K562 (cell line): ENCODE measurements around the gene RCSD1. TPM values are rescaled to one million over a fixed set of nuclear protein-coding genes. Genes with fewer than 3 reads are reported as not detected.

Experiments used
- ATAC-seq: fragments of 200-7000 bp; cut with Tn5 transposase; 3 replicates; pipeline ENCODE4 v1.9.1; 2020; ENCODE audit warnings: moderate library complexity
- BruUV-seq: library from RNA; stranded (reverse); fragments of 400-500 nt; replicated peaks from 2 replicates; lab custom pipeline; 2021; lab: Mats Ljungman, UMichigan
- CTCF ChIA-PET: fragments of 300-600 bp; formaldehyde crosslinking; extraction: SDS; loops from one replicate; lab custom pipeline; 2021; ENCODE audit warnings: low intra/inter-chr PET ratio; lab: Yijun Ruan, JAX
- POLR2A ChIA-PET: fragments of 300-600, 350-650 bp; sonication (Branson Sonifier 250); formaldehyde crosslinking; extraction: SDS; loops from one replicate; lab custom pipeline; 2021; ENCODE audit warnings: antibody characterized with exemption, inconsistent platforms; lab: Yijun Ruan, JAX
- DNase-seq, 4 experiments: peaks; one replicate each; pipeline versions ENCODE4 v3.0.0 to v3.0.0-alpha.2; 2011 to 2018; ENCODE audit warnings: low spot score in 3 of 4, mixed read lengths in 3 of 4; ENCODE audit errors: extremely low read depth in 1 of 4
- FAIRE-seq: peaks from 2 replicates; lab custom pipeline; 2011; peaks lifted over from hg19 to GRCh38; lab: Jason Lieb, UNC
- H2AFZ ChIP-seq: 2 replicates; pipeline ENCODE4 v1.6.0; 2011; ENCODE audit warnings: low read depth, low read length, control low read depth, inconsistent platforms
- H3K27ac ChIP-seq: fragments of 200-600 bp; 3 replicates; pipeline ENCODE4 v1.8.0; 2011; ENCODE audit warnings: low read depth, mild to moderate bottlenecking, control low read depth, inconsistent platforms, low read length, moderate library complexity, mixed read lengths; ENCODE audit errors: extremely low read depth
- H3K27me3 ChIP-seq, 2 experiments: fragments of 300-600 bp in 1 of 2; 2 replicates in 1 of 2; 3 replicates in 1 of 2; pipeline versions ENCODE4 v1.6.0 to v1.8.0; 2011; ENCODE audit warnings: inconsistent platforms in 2 of 2, low read length in 2 of 2, mild to moderate bottlenecking in 1 of 2, mixed read lengths in 1 of 2, moderate library complexity in 1 of 2; ENCODE audit not compliant: control insufficient read depth in 2 of 2, insufficient read depth in 2 of 2
- H3K36me3 ChIP-seq: fragments of 300-600 bp; 3 replicates; pipeline ENCODE4 v1.8.0; 2011; ENCODE audit warnings: mild to moderate bottlenecking, low read length, inconsistent platforms; ENCODE audit not compliant: control insufficient read depth, insufficient read depth
- H3K4me1 ChIP-seq, 2 experiments: fragments of 200-600 bp in 1 of 2; replicated peaks in 1 of 2; 2 replicates in 1 of 2; 3 replicates in 1 of 2; pipeline versions ENCODE4 v1.5.1 to v1.8.0; 2011; ENCODE audit warnings: inconsistent platforms in 2 of 2, low read length in 2 of 2, mild to moderate bottlenecking in 1 of 2, mixed read lengths in 1 of 2, moderate library complexity in 1 of 2; ENCODE audit not compliant: control insufficient read depth in 2 of 2, insufficient read depth in 2 of 2
- H3K4me2 ChIP-seq: 2 replicates; pipeline ENCODE4 v1.6.1; 2011; ENCODE audit warnings: low read length, control low read depth, inconsistent platforms, mixed read lengths; ENCODE audit not compliant: insufficient read depth
- H3K4me3 ChIP-seq: fragments of 200-600 bp; sonication (generic), shearing (Covaris generic); 2 replicates; pipeline ENCODE4 v1.5.1; 2016; ENCODE audit warnings: control low read depth, inconsistent platforms
- H3K79me2 ChIP-seq: fragments of 200-600 bp; 3 replicates; pipeline ENCODE4 v1.8.0; 2011; ENCODE audit warnings: low read length, inconsistent platforms; ENCODE audit not compliant: control insufficient read depth, insufficient read depth
- H3K9ac ChIP-seq, 2 experiments: 2 replicates each; pipeline versions ENCODE4 v1.6.0 to v1.6.1; 2011; ENCODE audit warnings: low read depth in 2 of 2, low read length in 2 of 2, control low read depth in 1 of 2, inconsistent platforms in 1 of 2, mild to moderate bottlenecking in 1 of 2, mixed read lengths in 1 of 2; ENCODE audit not compliant: insufficient read depth in 1 of 2
- H3K9me1 ChIP-seq: one replicate; pipeline ENCODE4 v1.6.0; 2011; ENCODE audit warnings: inconsistent platforms, mild to moderate bottlenecking, low read length, moderate library complexity; ENCODE audit not compliant: control insufficient read depth, insufficient read depth
- H3K9me3 ChIP-seq: replicated peaks from 2 replicates; pipeline ENCODE4 v1.5.1; 2011; ENCODE audit warnings: low read depth, low read length, inconsistent platforms; ENCODE audit not compliant: control insufficient read depth, insufficient read depth
- H4K20me1 ChIP-seq: replicated peaks from 2 replicates; pipeline ENCODE4 v1.6.1; 2011; ENCODE audit warnings: low read length, inconsistent platforms, mixed read lengths; ENCODE audit not compliant: control insufficient read depth, insufficient read depth
- NCOA2 ChIP-seq, 2 experiments: fragments of 450-650 bp; IDR thresholded peaks; 2 replicates each; pipeline ENCODE4 v1.6.1; 2018; ENCODE audit warnings: mild to moderate bottlenecking in 2 of 2, moderate library complexity in 1 of 2; ENCODE audit not compliant: partially characterized antibody in 2 of 2
- NFIC ChIP-seq: fragments of 450-650 bp; IDR thresholded peaks from 2 replicates; pipeline ENCODE4 v1.6.1; 2017; ENCODE audit warnings: mild to moderate bottlenecking, inconsistent platforms
- POLR3G ChIP-seq: IDR thresholded peaks from 2 replicates; pipeline ENCODE4 v1.6.1; 2011; ENCODE audit not compliant: insufficient read length, insufficient replicate concordance; ENCODE audit errors: extremely low read depth
- POU5F1 ChIP-seq: fragments of 150-350 bp; IDR thresholded peaks from 2 replicates; pipeline ENCODE4 v1.6.1; 2014; ENCODE audit warnings: borderline replicate concordance, low read length, low read depth, mild to moderate bottlenecking; ENCODE audit not compliant: partially characterized antibody
- SAFB ChIP-seq: fragments of 200-400 bp; formaldehyde crosslinking; IDR thresholded peaks from 2 replicates; pipeline ENCODE4 v1.6.1; 2017; ENCODE audit warnings: low read depth, low read length, borderline replicate concordance
- ZSCAN29 ChIP-seq: fragments of 450-650 bp; IDR thresholded peaks from 2 replicates; pipeline ENCODE4 v1.6.1; 2017
- WGBS: fragments of 100-300 bp; shearing (Covaris generic); methylation state at CpG from one replicate; pipeline ENCODE4 v1.1.6; 2016; ENCODE audit warnings: low coverage, mixed read lengths; ENCODE audit not compliant: insufficient coverage; ENCODE audit errors: missing lambda C conversion rate; 5-methylcytosine and 5-hydroxymethylcytosine counted together
- in situ Hi-C: fragments of 300-500 bp; cut with MboI; formaldehyde crosslinking; loops from 4 replicates; pipeline ENCODE4 v1.15.0; 2018; ENCODE audit warnings: inconsistent platforms, mixed read lengths
- intact Hi-C: fragments of 100-400 bp; cut with micrococcal nuclease; formaldehyde crosslinking; loops from 2 replicates; pipeline ENCODE4 v1.14.2; 2022
- polyA plus RNA-seq, 8 experiments: library from polyadenylated mRNA; depleted of rRNA in 4 of 8; stranded (reverse) in 5 of 8; unstranded in 3 of 8; fragments of >200 nt; fragmentation: Nextera tagmentation in 2 of 8; fragmentation: Illumina TruSeq in 1 of 8; extraction: Ambion mirVana in 2 of 8; extraction: Trizol in 1 of 8; gene quantifications; 2 replicates each; pipeline versions ENCODE4 v1.2.1 to v1.2.3, GENCODE V29; 2011 to 2014; ENCODE audit warnings: inconsistent platforms in 1 of 8, missing spikeins in 1 of 8
- total RNA-seq, 7 experiments: library from RNA; depleted of rRNA in 6 of 7; stranded (reverse); fragments of >200 nt in 6 of 7; fragmentation: Illumina TruSeq in 2 of 7; extraction: Trizol in 2 of 7; gene quantifications; 2 replicates each; pipeline versions ENCODE4 v1.2.1 to v1.2.3, GENCODE V29; 2011 to 2021; ENCODE audit warnings: low replicate concordance in 1 of 7
- TF ChIP-seq, protein P1 (sequence below), 2 experiments: fragments of 450-650 bp in 1 of 2; sonication (generic) in 1 of 2; formaldehyde crosslinking in 1 of 2; IDR thresholded peaks in 1 of 2; conservative IDR thresholded peaks in 1 of 2; 2 replicates each; pipeline versions ENCODE4 v1.6.1 to v1.8.1; 2016 to 2023; ENCODE audit warnings: mild to moderate bottlenecking in 2 of 2, moderate library complexity in 2 of 2, inconsistent platforms in 1 of 2, missing genetic modification reagents in 1 of 2
- TF ChIP-seq, protein P2 (sequence below): fragments of 250-450 bp; sonication (Bioruptor Pico); IDR thresholded peaks from 2 replicates; pipeline ENCODE4 v1.4.0; 2020; ENCODE audit warnings: mild to moderate bottlenecking, moderate library complexity, borderline replicate concordance

The RCSD1 gene
- total and polyA plus RNA-seq, 9 of the 15 experiments (the other 6 are each of a cell fraction or from before 2014, with no cell fraction given): 7.8 to 69.8 (median 45.3) TPM

DNA sequence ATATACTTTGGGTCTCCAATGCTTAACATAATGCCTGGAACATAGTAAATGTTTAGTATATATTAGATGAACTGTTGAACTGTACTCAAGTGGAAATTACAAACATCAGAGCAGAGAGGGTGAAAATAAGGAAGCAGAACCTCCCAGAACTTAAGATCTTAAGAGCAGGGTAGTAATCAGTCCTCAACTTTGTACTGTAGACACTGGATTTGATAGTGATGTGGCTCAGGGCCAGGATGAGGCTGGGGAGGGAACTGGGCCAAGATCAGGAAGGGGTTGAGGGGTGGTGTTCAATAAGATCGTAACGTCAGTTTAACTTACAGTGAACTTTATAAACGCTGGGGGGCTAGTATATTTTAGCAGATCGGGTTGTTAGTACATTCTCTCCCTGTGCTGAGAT lies 107.1 kb downstream of the RCSD1 start:
- H2AFZ ChIP-seq: no peak overlapping the region
- no peaks in the 10 kb centered on the region for H3K27me3 ChIP-seq
- peaks cover 0 to 26% of the 10 kb centered on the region in 2 experiments; a peak in 3 of 5 replicates for H3K4me1 ChIP-seq
- peaks cover 2% of the 10 kb centered on the region; the same call in 1 of the 2 replicates for H3K9me3 ChIP-seq
- ATAC-seq: peak; percentile 35; the same call in 1 of the 3 replicates
- peaks cover 59% of the 10 kb centered on the region for H3K79me2 ChIP-seq
- in situ Hi-C loops (no loop called here), intact Hi-C loops (no loop called here)
- no peaks in the 10 kb centered on the region for H3K9me1 ChIP-seq
- H3K9ac ChIP-seq: no peak overlapping the region
- H3K36me3 ChIP-seq: peaks cover 13% of the 10 kb centered on the region; the same call in 2 of the 3 replicates
- H4K20me1 ChIP-seq: no peaks in the 10 kb centered on the region
- H3K4me3 ChIP-seq: no peak overlapping the region
- BruUV-seq: no TSS peak
- H3K4me2 ChIP-seq: no peak overlapping the region
- POLR2A ChIA-PET: interaction anchor here (0.7 to 1.0 kb wide), 2 partner anchors 17 to 396 kb away, joined by 3 read pairs; no protein-coding TSS in a partner anchor
- WGBS: 46% methylated on average over 4 of the region's 4 CpGs
- FAIRE-seq: no peak
- TF ChIP-seq NFIC (peak; percentile 59), ZSCAN29 (no peak)
- DNase-seq: no peak
- CTCF ChIA-PET: interaction anchor here (0.6 kb wide), 1 partner anchor 325 kb away, joined by 3 read pairs; no protein-coding TSS in a partner anchor
- no peak overlapping the region for H3K27ac ChIP-seq

DNA sequence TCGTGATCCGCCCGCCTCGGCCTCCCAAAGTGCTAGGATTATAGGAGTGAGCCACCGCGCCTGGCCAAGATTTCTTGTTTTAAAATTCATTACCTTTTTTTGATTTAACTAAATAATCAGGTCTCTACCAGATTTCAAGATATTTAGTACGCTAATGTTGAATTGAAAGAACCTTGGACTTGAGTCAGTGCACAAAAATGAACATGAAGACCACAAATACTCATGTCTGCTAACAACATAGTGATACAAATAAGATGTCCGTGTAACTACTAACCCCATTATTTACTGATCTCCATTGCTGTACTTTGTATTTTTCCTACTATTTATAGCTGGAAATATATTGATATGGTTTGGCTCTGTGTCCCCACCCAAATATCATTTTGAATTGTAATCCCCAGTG lies 108.1 kb downstream of the RCSD1 start:
- BruUV-seq: no TSS peak
- H3K4me2 ChIP-seq: no peak overlapping the region
- H3K36me3 ChIP-seq: peaks cover 8% of the 10 kb centered on the region; the same call in 2 of the 3 replicates
- peaks cover 0 to 26% of the 10 kb centered on the region in 2 experiments; a peak in 3 of 5 replicates for H3K4me1 ChIP-seq
- H2AFZ ChIP-seq: no peak overlapping the region
- peaks cover 2% of the 10 kb centered on the region; the same call in 1 of the 2 replicates for H3K9me3 ChIP-seq
- no peaks in the 10 kb centered on the region for H3K27me3 ChIP-seq
- no peak overlapping the region for H3K9ac ChIP-seq
- H3K79me2 ChIP-seq: peaks cover 58% of the 10 kb centered on the region
- 93% methylated on average over 8 of the region's 8 CpGs for WGBS
- H3K4me3 ChIP-seq: no peak overlapping the region
- ATAC-seq: no peak
- no peak for DNase-seq
- no peaks in the 10 kb centered on the region for H4K20me1 ChIP-seq
- POLR2A ChIA-PET: no interaction called here
- no peaks in the 10 kb centered on the region for H3K9me1 ChIP-seq
- intact Hi-C loops (no loop called here), in situ Hi-C loops (no loop called here)
- no peak overlapping the region for H3K27ac ChIP-seq
- CTCF ChIA-PET: no interaction called here
- no peak for FAIRE-seq
- TF ChIP-seq SAFB (no peak), POLR3G (no peak), NCOA2 (IDR thresholded peaks at IDR 0.05; ENCODE audit: partially characterized antibody in 2 of 2) (no peak), POU5F1 (no peak)
- TF ChIP-seq, protein P1, sequence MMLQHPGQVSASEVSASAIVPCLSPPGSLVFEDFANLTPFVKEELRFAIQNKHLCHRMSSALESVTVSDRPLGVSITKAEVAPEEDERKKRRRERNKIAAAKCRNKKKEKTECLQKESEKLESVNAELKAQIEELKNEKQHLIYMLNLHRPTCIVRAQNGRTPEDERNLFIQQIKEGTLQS (IDR thresholded peaks at IDR 0.05): no peak
- TF ChIP-seq, protein P1 (CRISPR knock-in tag; conservative IDR thresholded peaks at IDR 0.05): no peak
- TF ChIP-seq, protein P2, sequence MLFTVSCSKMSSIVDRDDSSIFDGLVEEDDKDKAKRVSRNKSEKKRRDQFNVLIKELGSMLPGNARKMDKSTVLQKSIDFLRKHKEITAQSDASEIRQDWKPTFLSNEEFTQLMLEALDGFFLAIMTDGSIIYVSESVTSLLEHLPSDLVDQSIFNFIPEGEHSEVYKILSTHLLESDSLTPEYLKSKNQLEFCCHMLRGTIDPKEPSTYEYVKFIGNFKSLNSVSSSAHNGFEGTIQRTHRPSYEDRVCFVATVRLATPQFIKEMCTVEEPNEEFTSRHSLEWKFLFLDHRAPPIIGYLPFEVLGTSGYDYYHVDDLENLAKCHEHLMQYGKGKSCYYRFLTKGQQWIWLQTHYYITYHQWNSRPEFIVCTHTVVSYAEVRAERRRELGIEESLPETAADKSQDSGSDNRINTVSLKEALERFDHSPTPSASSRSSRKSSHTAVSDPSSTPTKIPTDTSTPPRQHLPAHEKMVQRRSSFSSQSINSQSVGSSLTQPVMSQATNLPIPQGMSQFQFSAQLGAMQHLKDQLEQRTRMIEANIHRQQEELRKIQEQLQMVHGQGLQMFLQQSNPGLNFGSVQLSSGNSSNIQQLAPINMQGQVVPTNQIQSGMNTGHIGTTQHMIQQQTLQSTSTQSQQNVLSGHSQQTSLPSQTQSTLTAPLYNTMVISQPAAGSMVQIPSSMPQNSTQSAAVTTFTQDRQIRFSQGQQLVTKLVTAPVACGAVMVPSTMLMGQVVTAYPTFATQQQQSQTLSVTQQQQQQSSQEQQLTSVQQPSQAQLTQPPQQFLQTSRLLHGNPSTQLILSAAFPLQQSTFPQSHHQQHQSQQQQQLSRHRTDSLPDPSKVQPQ (CRISPR knock-in tag): no peak
